SK-N-SH treated with all-trans-retinoic acid at 6 μM for 48 hours (cell line): ENCODE data around the gene RAMP3.

ENCODE experiments used
- ATAC-seq: fragments of 200-7000 bp; cut with Tn5 transposase; 3 replicates; pipeline ENCODE4 v1.9.1; 2020; ENCODE audit warnings: mild to moderate bottlenecking, moderate library complexity
- ARNTL ChIP-seq: fragments of 450-650 bp; formaldehyde crosslinking; IDR thresholded peaks from 2 replicates; pipeline ENCODE4 v1.5.0; 2020; ENCODE audit warnings: low read depth, mild to moderate bottlenecking, moderate library complexity, borderline replicate concordance
- BACH2 ChIP-seq: fragments of 250-450 bp; sonication (Bioruptor Pico); IDR thresholded peaks from 2 replicates; pipeline ENCODE4 v1.9.0; 2021; ENCODE audit warnings: mild to moderate bottlenecking, borderline replicate concordance
- CSDC2 ChIP-seq: fragments of 250-450 bp; sonication (Bioruptor Pico); IDR thresholded peaks from 2 replicates; pipeline ENCODE4 v1.5.0; 2020; ENCODE audit warnings: mild to moderate bottlenecking, moderate library complexity
- ESRRG ChIP-seq: fragments of 250-450 bp; sonication (Bioruptor Pico); IDR thresholded peaks from 2 replicates; pipeline ENCODE4 v1.6.1; 2021; ENCODE audit warnings: mild to moderate bottlenecking
- GLIS3 ChIP-seq: fragments of 250-450 bp; sonication (Bioruptor Pico); IDR thresholded peaks from 2 replicates; pipeline ENCODE4 v1.5.0; 2020; ENCODE audit warnings: mild to moderate bottlenecking, moderate library complexity
- ISL1 ChIP-seq: fragments of 250-450 bp; sonication (Bioruptor Pico); IDR thresholded peaks from 2 replicates; pipeline ENCODE4 v2.1.2; 2022; ENCODE audit warnings: mild to moderate bottlenecking, moderate library complexity
- OSR1 ChIP-seq: fragments of 250-450 bp; sonication (Bioruptor Pico); IDR thresholded peaks from 2 replicates; pipeline ENCODE4 v1.8.0; 2022; ENCODE audit warnings: moderate library complexity, mild to moderate bottlenecking, inconsistent platforms
- PPARA ChIP-seq: fragments of 250-450 bp; sonication (Bioruptor Pico); IDR thresholded peaks from 2 replicates; pipeline ENCODE4 v1.5.0; 2020; ENCODE audit warnings: mild to moderate bottlenecking, borderline replicate concordance
- RARB ChIP-seq: fragments of 250-450 bp; sonication (Bioruptor Pico); IDR thresholded peaks from 2 replicates; pipeline ENCODE4 v1.8.0; 2021; ENCODE audit warnings: mild to moderate bottlenecking, moderate library complexity
- SNAI2 ChIP-seq: fragments of 250-450 bp; sonication (Bioruptor Pico); IDR thresholded peaks from 2 replicates; pipeline ENCODE4 v1.5.0; 2020; ENCODE audit warnings: mild to moderate bottlenecking, moderate library complexity
- TCF4 ChIP-seq: fragments of 250-450 bp; sonication (Bioruptor Pico); IDR thresholded peaks from 2 replicates; pipeline ENCODE4 v1.8.0; 2021; ENCODE audit warnings: mild to moderate bottlenecking, moderate library complexity, borderline replicate concordance
- TOX ChIP-seq: fragments of 250-450 bp; sonication (Bioruptor Pico); IDR thresholded peaks from 2 replicates; pipeline ENCODE4 v1.8.0; 2021; ENCODE audit warnings: mild to moderate bottlenecking, moderate library complexity, borderline replicate concordance
- ZC3H10 ChIP-seq: fragments of 250-450 bp; sonication (Bioruptor Pico); IDR thresholded peaks from 2 replicates; pipeline ENCODE4 v1.5.1; 2021; ENCODE audit warnings: mild to moderate bottlenecking, moderate library complexity
- ZFP3 ChIP-seq: fragments of 250-450 bp; sonication (Bioruptor Pico); IDR thresholded peaks from 2 replicates; pipeline ENCODE4 v1.5.0; 2020; ENCODE audit warnings: mild to moderate bottlenecking, moderate library complexity
- ZFP30 ChIP-seq: fragments of 450-650 bp; formaldehyde crosslinking; IDR thresholded peaks from 2 replicates; pipeline ENCODE4 v1.5.0; 2022; ENCODE audit warnings: mild to moderate bottlenecking, moderate library complexity
- ZNF565 ChIP-seq: fragments of 450-650 bp; formaldehyde crosslinking; conservative IDR thresholded peaks from 2 replicates; pipeline ENCODE4 v1.5.0; 2020; ENCODE audit warnings: low read depth, mild to moderate bottlenecking, moderate library complexity
- ZNF70 ChIP-seq: fragments of 450-650 bp; formaldehyde crosslinking; IDR thresholded peaks from 2 replicates; pipeline ENCODE4 v1.5.0; 2020; ENCODE audit warnings: mild to moderate bottlenecking, moderate library complexity
- ZNF8 ChIP-seq: fragments of 450-650 bp; formaldehyde crosslinking; IDR thresholded peaks from 2 replicates; pipeline ENCODE4 v1.5.0; 2020; ENCODE audit warnings: mild to moderate bottlenecking, moderate library complexity
- TF ChIP-seq, protein P1 (sequence below): fragments of 250-450 bp; sonication (Bioruptor Pico); IDR thresholded peaks from 2 replicates; pipeline ENCODE4 v1.8.0; 2020; ENCODE audit warnings: mild to moderate bottlenecking, moderate library complexity, borderline replicate concordance
- TF ChIP-seq, protein P2 (sequence below): fragments of 250-450 bp; sonication (Bioruptor Pico); IDR thresholded peaks from 2 replicates; pipeline ENCODE4 v1.8.0; 2021; ENCODE audit warnings: low read depth, mild to moderate bottlenecking, moderate library complexity, borderline replicate concordance
- TF ChIP-seq, protein P3 (sequence below): fragments of 250-450 bp; sonication (Bioruptor Pico); IDR thresholded peaks from 2 replicates; pipeline ENCODE4 v1.5.0; 2020; ENCODE audit warnings: mild to moderate bottlenecking, moderate library complexity
- TF ChIP-seq, protein P4 (sequence below): fragments of 250-450 bp; sonication (Bioruptor Pico); IDR thresholded peaks from 2 replicates; pipeline ENCODE4 v1.5.1; 2021; ENCODE audit warnings: mild to moderate bottlenecking, moderate library complexity
- TF ChIP-seq, protein P5 (sequence below): fragments of 250-450 bp; sonication (Bioruptor Pico); IDR thresholded peaks from 2 replicates; pipeline ENCODE4 v1.5.1; 2020; ENCODE audit warnings: low read depth, mild to moderate bottlenecking, moderate library complexity

RAMP3 gene

DNA sequence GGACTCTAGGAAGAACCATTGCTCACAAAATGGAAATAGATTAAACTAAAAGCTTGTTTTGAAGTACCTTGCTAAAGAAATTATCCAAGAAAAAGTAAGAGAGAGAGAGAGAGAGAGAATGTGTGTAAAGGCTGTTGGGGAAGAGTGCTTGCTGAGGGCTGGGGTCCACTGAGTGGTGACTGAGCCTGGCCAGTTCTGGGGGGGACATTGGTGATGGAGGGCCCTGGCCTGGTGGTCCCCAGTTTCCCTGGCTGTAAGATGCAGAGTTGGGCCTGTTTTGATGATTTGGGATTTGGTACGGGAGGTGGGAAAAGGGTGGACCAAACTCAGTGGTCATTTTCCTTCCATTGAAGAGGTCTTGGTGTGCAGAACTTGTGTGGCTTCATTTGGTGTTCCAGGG is 880 bp downstream of the RAMP3 start (continued):
- TF ChIP-seq, protein P1, sequence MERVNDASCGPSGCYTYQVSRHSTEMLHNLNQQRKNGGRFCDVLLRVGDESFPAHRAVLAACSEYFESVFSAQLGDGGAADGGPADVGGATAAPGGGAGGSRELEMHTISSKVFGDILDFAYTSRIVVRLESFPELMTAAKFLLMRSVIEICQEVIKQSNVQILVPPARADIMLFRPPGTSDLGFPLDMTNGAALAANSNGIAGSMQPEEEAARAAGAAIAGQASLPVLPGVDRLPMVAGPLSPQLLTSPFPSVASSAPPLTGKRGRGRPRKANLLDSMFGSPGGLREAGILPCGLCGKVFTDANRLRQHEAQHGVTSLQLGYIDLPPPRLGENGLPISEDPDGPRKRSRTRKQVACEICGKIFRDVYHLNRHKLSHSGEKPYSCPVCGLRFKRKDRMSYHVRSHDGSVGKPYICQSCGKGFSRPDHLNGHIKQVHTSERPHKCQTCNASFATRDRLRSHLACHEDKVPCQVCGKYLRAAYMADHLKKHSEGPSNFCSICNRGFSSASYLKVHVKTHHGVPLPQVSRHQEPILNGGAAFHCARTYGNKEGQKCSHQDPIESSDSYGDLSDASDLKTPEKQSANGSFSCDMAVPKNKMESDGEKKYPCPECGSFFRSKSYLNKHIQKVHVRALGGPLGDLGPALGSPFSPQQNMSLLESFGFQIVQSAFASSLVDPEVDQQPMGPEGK (CRISPR knock-in tag) = no peak

DNA sequence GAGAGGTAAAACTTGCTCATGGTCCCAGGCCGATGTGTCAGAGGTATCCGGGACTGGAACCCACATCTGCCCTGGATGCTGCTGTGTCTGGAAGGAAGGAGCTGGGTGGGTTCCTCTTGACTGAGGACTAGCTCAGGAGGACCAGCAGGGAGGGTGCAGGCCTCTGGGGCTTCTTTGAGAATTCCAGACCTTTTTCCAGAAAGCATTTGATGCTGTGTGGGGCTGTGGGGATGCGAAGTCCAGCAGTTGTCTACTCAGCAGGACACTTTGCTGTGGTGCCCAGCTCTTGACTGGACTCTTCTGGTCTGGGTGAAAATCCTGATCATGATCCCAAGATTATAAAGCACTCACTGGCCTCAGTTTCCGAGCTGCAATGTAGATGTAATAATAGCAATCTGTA is 1.7 kb downstream of the RAMP3 start:
- no peak for TF ChIP-seq BACH2 (CRISPR knock-in tag)
- TF ChIP-seq TOX (CRISPR knock-in tag) = no peak
- no peak for TF ChIP-seq PPARA (CRISPR knock-in tag)
- TF ChIP-seq ARNTL (CRISPR knock-in tag) = no peak
- TF ChIP-seq ZNF70 = no peak
- TF ChIP-seq ISL1 = no peak
- TF ChIP-seq, protein P1 (CRISPR knock-in tag) = no peak
- no peak for TF ChIP-seq SNAI2 (CRISPR knock-in tag)
- no peak for TF ChIP-seq ZNF565 (CRISPR knock-in tag)
- TF ChIP-seq ZNF8 (CRISPR knock-in tag) = no peak
- TF ChIP-seq, protein P2, sequence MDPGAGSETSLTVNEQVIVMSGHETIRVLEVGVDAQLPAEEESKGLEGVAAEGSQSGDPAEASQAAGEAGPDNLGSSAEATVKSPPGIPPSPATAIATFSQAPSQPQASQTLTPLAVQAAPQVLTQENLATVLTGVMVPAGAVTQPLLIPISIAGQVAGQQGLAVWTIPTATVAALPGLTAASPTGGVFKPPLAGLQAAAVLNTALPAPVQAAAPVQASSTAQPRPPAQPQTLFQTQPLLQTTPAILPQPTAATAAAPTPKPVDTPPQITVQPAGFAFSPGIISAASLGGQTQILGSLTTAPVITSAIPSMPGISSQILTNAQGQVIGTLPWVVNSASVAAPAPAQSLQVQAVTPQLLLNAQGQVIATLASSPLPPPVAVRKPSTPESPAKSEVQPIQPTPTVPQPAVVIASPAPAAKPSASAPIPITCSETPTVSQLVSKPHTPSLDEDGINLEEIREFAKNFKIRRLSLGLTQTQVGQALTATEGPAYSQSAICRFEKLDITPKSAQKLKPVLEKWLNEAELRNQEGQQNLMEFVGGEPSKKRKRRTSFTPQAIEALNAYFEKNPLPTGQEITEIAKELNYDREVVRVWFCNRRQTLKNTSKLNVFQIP (CRISPR knock-in tag) = no peak
- no peak for TF ChIP-seq ZFP30 (CRISPR knock-in tag)
- TF ChIP-seq ZC3H10 (CRISPR knock-in tag) = no peak
- no peak for TF ChIP-seq RARB
- TF ChIP-seq, protein P3, sequence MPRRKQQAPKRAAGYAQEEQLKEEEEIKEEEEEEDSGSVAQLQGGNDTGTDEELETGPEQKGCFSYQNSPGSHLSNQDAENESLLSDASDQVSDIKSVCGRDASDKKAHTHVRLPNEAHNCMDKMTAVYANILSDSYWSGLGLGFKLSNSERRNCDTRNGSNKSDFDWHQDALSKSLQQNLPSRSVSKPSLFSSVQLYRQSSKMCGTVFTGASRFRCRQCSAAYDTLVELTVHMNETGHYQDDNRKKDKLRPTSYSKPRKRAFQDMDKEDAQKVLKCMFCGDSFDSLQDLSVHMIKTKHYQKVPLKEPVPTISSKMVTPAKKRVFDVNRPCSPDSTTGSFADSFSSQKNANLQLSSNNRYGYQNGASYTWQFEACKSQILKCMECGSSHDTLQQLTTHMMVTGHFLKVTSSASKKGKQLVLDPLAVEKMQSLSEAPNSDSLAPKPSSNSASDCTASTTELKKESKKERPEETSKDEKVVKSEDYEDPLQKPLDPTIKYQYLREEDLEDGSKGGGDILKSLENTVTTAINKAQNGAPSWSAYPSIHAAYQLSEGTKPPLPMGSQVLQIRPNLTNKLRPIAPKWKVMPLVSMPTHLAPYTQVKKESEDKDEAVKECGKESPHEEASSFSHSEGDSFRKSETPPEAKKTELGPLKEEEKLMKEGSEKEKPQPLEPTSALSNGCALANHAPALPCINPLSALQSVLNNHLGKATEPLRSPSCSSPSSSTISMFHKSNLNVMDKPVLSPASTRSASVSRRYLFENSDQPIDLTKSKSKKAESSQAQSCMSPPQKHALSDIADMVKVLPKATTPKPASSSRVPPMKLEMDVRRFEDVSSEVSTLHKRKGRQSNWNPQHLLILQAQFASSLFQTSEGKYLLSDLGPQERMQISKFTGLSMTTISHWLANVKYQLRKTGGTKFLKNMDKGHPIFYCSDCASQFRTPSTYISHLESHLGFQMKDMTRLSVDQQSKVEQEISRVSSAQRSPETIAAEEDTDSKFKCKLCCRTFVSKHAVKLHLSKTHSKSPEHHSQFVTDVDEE = no peak
- no peak for TF ChIP-seq ESRRG

DNA sequence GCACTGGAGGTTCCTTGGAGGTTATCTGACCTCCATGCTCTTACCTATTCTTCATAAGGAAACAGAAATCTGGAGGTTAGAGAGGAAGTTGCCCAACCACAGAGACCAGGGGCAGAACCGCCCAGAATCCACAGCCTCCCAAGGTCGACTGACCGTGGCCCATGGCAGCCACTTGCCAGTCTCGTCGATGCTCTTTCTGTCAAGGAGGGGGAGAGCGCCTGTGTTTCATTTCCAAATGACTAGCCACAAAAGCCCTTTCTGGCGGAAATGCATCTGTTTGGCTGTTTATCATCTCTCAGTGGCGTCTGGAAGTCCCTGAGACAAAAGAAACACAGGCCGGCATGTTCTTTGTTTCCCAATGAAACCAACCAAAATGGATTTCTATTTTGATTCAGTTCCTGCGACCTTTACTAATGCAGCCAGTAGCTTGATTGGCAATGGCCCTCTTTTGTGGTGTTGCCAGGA is 2.9 kb downstream of the RAMP3 start:
- no peak for TF ChIP-seq BACH2 (CRISPR knock-in tag)
- TF ChIP-seq ESRRG = no peak
- TF ChIP-seq GLIS3 (CRISPR knock-in tag) = no peak
- TF ChIP-seq CSDC2 = no peak
- TF ChIP-seq, protein P4, sequence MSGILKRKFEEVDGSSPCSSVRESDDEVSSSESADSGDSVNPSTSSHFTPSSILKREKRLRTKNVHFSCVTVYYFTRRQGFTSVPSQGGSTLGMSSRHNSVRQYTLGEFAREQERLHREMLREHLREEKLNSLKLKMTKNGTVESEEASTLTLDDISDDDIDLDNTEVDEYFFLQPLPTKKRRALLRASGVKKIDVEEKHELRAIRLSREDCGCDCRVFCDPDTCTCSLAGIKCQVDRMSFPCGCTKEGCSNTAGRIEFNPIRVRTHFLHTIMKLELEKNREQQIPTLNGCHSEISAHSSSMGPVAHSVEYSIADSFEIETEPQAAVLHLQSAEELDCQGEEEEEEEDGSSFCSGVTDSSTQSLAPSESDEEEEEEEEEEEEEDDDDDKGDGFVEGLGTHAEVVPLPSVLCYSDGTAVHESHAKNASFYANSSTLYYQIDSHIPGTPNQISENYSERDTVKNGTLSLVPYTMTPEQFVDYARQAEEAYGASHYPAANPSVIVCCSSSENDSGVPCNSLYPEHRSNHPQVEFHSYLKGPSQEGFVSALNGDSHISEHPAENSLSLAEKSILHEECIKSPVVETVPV (CRISPR knock-in tag) = no peak
- TF ChIP-seq PPARA (CRISPR knock-in tag) = no peak
- no peak for TF ChIP-seq ZNF70
- no peak for TF ChIP-seq SNAI2 (CRISPR knock-in tag)
- no peak for ATAC-seq

More for the DNA sequence above, 1.7 kb downstream of the RAMP3 start:
- ATAC-seq = no peak

DNA sequence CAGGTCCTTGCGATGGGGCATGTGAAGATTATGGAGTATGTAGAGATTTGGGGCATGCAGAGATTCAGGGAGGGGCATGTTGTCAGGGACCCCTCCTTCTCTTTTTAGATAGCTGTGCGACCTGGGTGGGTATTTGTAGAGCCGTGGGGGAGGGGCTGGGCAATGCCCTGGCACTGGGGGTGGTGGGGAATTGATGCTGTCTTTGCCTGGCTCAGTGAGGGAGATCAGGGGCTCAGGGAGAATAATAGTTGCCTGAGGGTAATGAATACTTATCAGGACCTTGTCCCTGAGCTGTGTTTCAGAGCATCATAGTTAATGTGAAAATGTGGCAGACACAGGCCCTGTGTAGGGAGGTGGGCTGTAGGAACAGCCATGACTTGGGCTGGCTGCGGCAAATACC is 3.5 kb downstream of the RAMP3 start:
- ATAC-seq = no peak
- no peak for TF ChIP-seq TCF4
- TF ChIP-seq, protein P3 = no peak
- no peak for TF ChIP-seq ZNF565 (CRISPR knock-in tag)
- no peak for TF ChIP-seq ESRRG
- TF ChIP-seq SNAI2 (CRISPR knock-in tag) = no peak
- TF ChIP-seq ZFP3 (CRISPR knock-in tag) = no peak
- TF ChIP-seq ARNTL (CRISPR knock-in tag) = no peak
- TF ChIP-seq ZC3H10 (CRISPR knock-in tag) = no peak
- no peak for TF ChIP-seq OSR1 (CRISPR knock-in tag)
- TF ChIP-seq, protein P5, sequence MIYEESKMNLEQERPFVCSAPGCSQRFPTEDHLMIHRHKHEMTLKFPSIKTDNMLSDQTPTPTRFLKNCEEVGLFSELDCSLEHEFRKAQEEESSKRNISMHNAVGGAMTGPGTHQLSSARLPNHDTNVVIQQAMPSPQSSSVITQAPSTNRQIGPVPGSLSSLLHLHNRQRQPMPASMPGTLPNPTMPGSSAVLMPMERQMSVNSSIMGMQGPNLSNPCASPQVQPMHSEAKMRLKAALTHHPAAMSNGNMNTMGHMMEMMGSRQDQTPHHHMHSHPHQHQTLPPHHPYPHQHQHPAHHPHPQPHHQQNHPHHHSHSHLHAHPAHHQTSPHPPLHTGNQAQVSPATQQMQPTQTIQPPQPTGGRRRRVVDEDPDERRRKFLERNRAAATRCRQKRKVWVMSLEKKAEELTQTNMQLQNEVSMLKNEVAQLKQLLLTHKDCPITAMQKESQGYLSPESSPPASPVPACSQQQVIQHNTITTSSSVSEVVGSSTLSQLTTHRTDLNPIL (CRISPR knock-in tag) = no peak
- no peak for TF ChIP-seq TOX (CRISPR knock-in tag)
